ENCODE results near the gene CPA1. TPM values are rescaled to one million over a fixed set of nuclear protein-coding genes. Genes with fewer than 3 reads are reported as not detected.
A peak's percentile ranks its signal among the peaks of the same experiment; 100 is the strongest.

The CPA1 gene
- total and polyA plus RNA-seq, 2 of the 13 experiments (the other 11 are each of a cell fraction or from before 2014, with no cell fraction given) = 0.20 to 0.58 TPM

- intact Hi-C loops (cut with micrococcal nuclease; ENCODE audit: unreplicated experiment) = no loop called here
- BruUV-seq (replicated peaks) = no TSS peak
- Histone ChIP-seq H3K9ac (ENCODE audit: insufficient read depth, low read depth, low read length) (no peak overlapping the region), H3K4me2 (ENCODE audit: low read depth, low read length) (peak overlapping the region; percentile 28; the same call in 1 of the 2 replicates), H4K20me1 (ENCODE audit: insufficient read depth, low read length) (no peaks in the 10 kb centered on the region), H3K36me3 (replicated peaks in 1 of 2; ENCODE audit: control insufficient read depth in 1 of 2, insufficient read depth in 2 of 2, low read length in 2 of 2) (no peaks in the 10 kb centered on the region), H3K27me3 (ENCODE audit: control insufficient read depth in 1 of 2, insufficient read depth in 2 of 2, low read length in 2 of 2) (peaks cover 1 to 24% of the 10 kb centered on the region in 2 experiments; a peak in 4 of 5 replicates), H3K9me3 (ENCODE audit: low read length) (no peaks in the 10 kb centered on the region; the same call in 1 of the 2 replicates), H3K79me2 (ENCODE audit: insufficient read depth, low read length) (no peaks in the 10 kb centered on the region), H3K4me1 (ENCODE audit: insufficient read depth, low read length) (peaks cover 39% of the 10 kb centered on the region), H3K4me3 (replicated peaks in 1 of 3; ENCODE audit: insufficient read depth in 1 of 3, low read depth in 2 of 3, low read length in 3 of 3) (no peak overlapping the region), H3K27ac (ENCODE audit: extremely low read length, insufficient read depth, low read length) (no peak overlapping the region), H2AFZ (ENCODE audit: low read length) (no peak overlapping the region)
- WGBS (ENCODE audit: low lambda C conversion rate) = 32% methylated on average over 8 of the region's 8 CpGs
- ChIA-PET CTCF (ENCODE audit: low intra/inter-chr PET ratio, low total read pairs) (no interaction called here), POLR2A (no interaction called here)
- TF ChIP-seq ZNF124 (CRISPR knock-in tag; IDR thresholded peaks at IDR 0.05) = no peak
- peak; percentile 54 for TF ChIP-seq TEAD3 (CRISPR knock-in tag; optimal IDR thresholded peaks at IDR 0.05; ENCODE audit: borderline replicate concordance)
- TF ChIP-seq ZNF639 (CRISPR knock-in tag; conservative IDR thresholded peaks at IDR 0.05) = no peak
- TF ChIP-seq ZNF12 (CRISPR knock-in tag; IDR thresholded peaks at IDR 0.05) = 0 out of 2 replicates have a peak, but pooled peaks have one; percentile 43
- TF ChIP-seq FOXA3 (CRISPR knock-in tag; IDR thresholded peaks at IDR 0.05) = peak; percentile 16; the same call in 1 of the 2 replicates
- TF ChIP-seq FOXA1 (IDR thresholded peaks at IDR 0.05) = no peak
- peak; percentile 26; the same call in 1 of the 2 replicates for TF ChIP-seq FOXA1 (CRISPR knock-in tag; IDR thresholded peaks at IDR 0.05)
- TF ChIP-seq FOXP1 (IDR thresholded peaks at IDR 0.05) = no peak
- TF ChIP-seq FOXP1 (CRISPR knock-in tag; IDR thresholded peaks at IDR 0.05) = no peak
- 0 out of 4 replicates have a peak, but pooled peaks of 1 of the 2 experiments have one; percentile 1 for TF ChIP-seq MAFK (conservative IDR thresholded peaks at IDR 0.05 in 1 of 2, IDR thresholded peaks at IDR 0.05 in 1 of 2; ENCODE audit: low read length in 2 of 2)
- TF ChIP-seq ZNF274 (CRISPR knock-in tag; IDR thresholded peaks at IDR 0.05) = 0 out of 2 replicates have a peak, but pooled peaks have one; percentile 37
- TF ChIP-seq ZFP36L2 (CRISPR knock-in tag; IDR thresholded peaks at IDR 0.05) = no peak
- 0 out of 2 replicates have a peak, but pooled peaks have one; percentile 36 for TF ChIP-seq ZNF644 (CRISPR knock-in tag; IDR thresholded peaks at IDR 0.05; ENCODE audit: low read depth)
- 0 out of 2 replicates have a peak, but pooled peaks have one; percentile 8 for TF ChIP-seq FOSL1 (CRISPR knock-in tag; IDR thresholded peaks at IDR 0.05; ENCODE audit: borderline replicate concordance)
- peak; percentile 43; the same call in 1 of the 2 replicates for TF ChIP-seq SAP130 (CRISPR knock-in tag; IDR thresholded peaks at IDR 0.05; ENCODE audit: low read depth)
- peak; percentile 91 for TF ChIP-seq FOSL2 (CRISPR knock-in tag; IDR thresholded peaks at IDR 0.05)
- in situ Hi-C loops (cut with HindIII; ENCODE audit: extremely low pct_ligation_motif_present, low pct_unique_long_range_greater_than_20kb) = no loop called here
- DNase-seq (ENCODE audit: low spot score) (peak; percentile 76), ATAC-seq (peak; percentile 81), FAIRE-seq (no peak)
Measured at GRCh38 chr7:130363026-130363847, 17.1 kb upstream of the CPA1 start.
